ENCODE results near the gene PLBD2.

DNA sequence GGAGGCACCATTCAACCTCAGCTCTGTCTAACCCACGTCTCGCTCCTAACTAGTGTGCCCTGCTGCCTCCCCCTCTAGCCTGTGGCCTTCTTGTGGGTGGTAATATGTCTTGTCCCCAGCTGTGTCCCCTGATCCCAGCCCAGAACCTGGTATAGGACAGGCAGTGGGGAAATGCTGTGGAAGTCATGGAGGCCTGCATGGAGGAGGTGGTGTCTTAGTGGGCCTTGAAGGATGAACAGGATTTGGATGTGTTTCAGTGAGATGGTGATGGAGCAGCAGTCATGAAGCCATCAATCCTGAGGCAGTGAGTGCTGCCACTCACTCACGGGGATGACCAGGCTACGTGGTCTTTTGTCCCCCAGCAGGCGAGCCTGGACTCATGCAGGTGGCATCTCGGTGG, 13.4 kb downstream of the PLBD2 start:
- TF ChIP-seq CTCF (IDR thresholded peaks at IDR 0.05) (no peak), EP300 (IDR thresholded peaks at IDR 0.05) (no peak), POLR2A (IDR thresholded peaks at IDR 0.05) (no peak), POLR2AphosphoS5 (IDR thresholded peaks at IDR 0.05) (no peak)
